ENCODE results near the gene PCSK4. TPM values are rescaled to one million over a fixed set of nuclear protein-coding genes. Genes with fewer than 3 reads are reported as not detected.

Gene PCSK4
- total RNA-seq, 1 donor from 2014 or later: 5.4 TPM

DNA sequence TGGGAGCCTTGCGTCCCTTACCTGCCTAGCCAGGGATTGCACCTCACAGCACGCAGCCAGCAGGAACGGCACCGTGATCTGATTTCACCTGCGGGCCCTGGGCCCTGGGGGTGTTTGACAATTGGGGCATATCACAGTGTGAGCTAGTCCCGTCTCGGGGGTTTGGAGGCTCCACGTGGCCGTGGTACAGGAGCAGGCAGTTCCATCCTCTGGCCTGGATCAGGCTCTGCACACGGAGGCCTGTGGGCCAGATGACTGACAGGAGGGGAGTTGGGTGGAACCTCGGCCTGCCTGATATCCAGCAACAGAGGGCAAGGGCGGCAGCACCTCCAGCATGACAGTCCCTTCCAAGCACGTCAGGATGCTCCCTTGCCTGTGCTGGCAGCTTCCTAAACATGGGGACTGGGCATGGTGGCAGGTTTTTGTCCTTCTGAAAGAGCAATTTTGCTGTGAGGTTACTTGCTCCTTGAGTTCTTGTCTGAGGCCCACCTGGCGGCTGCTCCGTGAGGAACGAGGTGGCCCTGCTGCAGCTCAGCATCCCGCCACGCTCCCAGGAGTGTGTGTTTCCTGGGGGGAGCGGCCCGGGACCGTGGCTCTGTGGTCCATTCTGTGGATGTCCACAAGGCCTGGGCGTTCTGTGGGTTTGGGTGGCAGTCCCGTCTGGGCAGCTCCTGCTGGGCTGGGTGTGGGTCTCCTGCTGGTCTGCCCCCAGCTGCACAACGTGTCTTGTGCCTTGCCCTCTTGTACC is 58.2 kb downstream of the PCSK4 start:
- Histone ChIP-seq H3K36me3 (peaks cover 0 to 71% of the 10 kb centered on the region in 2 donors), H3K9me3 (no peaks in the 10 kb centered on the region), H3K27ac (no peak overlapping the region), H3K4me1 (no peaks in the 10 kb centered on the region), H3K27me3 (no peaks in the 10 kb centered on the region), H3K4me3 (no peak overlapping the region)
- DNase-seq (ENCODE audit: extremely low spot score in 2 of 2): no peak
- TF ChIP-seq POLR2AphosphoS5 (IDR thresholded peaks at IDR 0.05; ENCODE audit: insufficient read depth in 1 of 2, low read depth in 1 of 2) (no peak), POLR2A (IDR thresholded peaks at IDR 0.05) (no peak)
- TF ChIP-seq, protein P1, sequence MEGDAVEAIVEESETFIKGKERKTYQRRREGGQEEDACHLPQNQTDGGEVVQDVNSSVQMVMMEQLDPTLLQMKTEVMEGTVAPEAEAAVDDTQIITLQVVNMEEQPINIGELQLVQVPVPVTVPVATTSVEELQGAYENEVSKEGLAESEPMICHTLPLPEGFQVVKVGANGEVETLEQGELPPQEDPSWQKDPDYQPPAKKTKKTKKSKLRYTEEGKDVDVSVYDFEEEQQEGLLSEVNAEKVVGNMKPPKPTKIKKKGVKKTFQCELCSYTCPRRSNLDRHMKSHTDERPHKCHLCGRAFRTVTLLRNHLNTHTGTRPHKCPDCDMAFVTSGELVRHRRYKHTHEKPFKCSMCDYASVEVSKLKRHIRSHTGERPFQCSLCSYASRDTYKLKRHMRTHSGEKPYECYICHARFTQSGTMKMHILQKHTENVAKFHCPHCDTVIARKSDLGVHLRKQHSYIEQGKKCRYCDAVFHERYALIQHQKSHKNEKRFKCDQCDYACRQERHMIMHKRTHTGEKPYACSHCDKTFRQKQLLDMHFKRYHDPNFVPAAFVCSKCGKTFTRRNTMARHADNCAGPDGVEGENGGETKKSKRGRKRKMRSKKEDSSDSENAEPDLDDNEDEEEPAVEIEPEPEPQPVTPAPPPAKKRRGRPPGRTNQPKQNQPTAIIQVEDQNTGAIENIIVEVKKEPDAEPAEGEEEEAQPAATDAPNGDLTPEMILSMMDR (IDR thresholded peaks at IDR 0.05): no peak
- intact Hi-C loops (cut with DNase I): no loop called here

Other genes with a start within 250 kb of the PCSK4 start
- gene ATP5F1D, start 248.6 kb downstream of the PCSK4 start, total RNA-seq: 154 TPM
- 170 TPM for gene MIDN, start 241.8 kb downstream of the PCSK4 start, total RNA-seq
- gene CIRBP, start 221.0 kb downstream of the PCSK4 start, total RNA-seq: 192 TPM
- 64.8 TPM for gene FAM174C, start 214.8 kb downstream of the PCSK4 start, total RNA-seq
- gene EFNA2, start 204.5 kb downstream of the PCSK4 start, total RNA-seq: not detected
- 141 TPM for gene NDUFS7, start 106.4 kb downstream of the PCSK4 start, total RNA-seq
- 29.0 TPM for gene GAMT, start 88.8 kb downstream of the PCSK4 start, total RNA-seq
- 29.7 TPM for gene DAZAP1, start 82.8 kb downstream of the PCSK4 start, total RNA-seq
- 3,906 TPM for gene RPS15, start 52.0 kb downstream of the PCSK4 start, total RNA-seq
- gene APC2, start 40.2 kb downstream of the PCSK4 start, total RNA-seq: 1.2 TPM
- 25.0 TPM for gene C19orf25, start 11.1 kb downstream of the PCSK4 start, total RNA-seq
- gene REEP6, start 831 bp upstream of the PCSK4 start, total RNA-seq: 6.1 TPM
- 22.6 TPM for gene ADAMTSL5, start 22.7 kb upstream of the PCSK4 start, total RNA-seq
- 0.49 TPM for gene PLK5, start 33.7 kb upstream of the PCSK4 start, total RNA-seq
- gene MEX3D, start 78.0 kb upstream of the PCSK4 start, total RNA-seq: 21.4 TPM
- gene MBD3, start 102.5 kb upstream of the PCSK4 start, total RNA-seq: 66.0 TPM
- 79.8 TPM for gene UQCR11, start 115.1 kb upstream of the PCSK4 start, total RNA-seq
- gene TCF3, start 162.3 kb upstream of the PCSK4 start, total RNA-seq: 26.0 TPM

All from vagina (tissue), 2 donors.